Endodermal cell (in vitro differentiated cells): Measurements from ENCODE around the gene HSPA1A. TPM values are rescaled to one million over a fixed set of nuclear protein-coding genes. Genes with fewer than 3 reads are reported as not detected.
A peak's percentile ranks its signal among the peaks of the same experiment; 100 is the strongest.
"Not testable (repeated sequence)": the region's sequence is repeated elsewhere in the genome, so short reads cannot be mapped to it uniquely, and the experiment has no call there.

Experiments
- DNase-seq: peaks from one replicate; pipeline ENCODE4 v3.0.0-alpha.2; 2017
- H3K27ac ChIP-seq: 2 replicates; pipeline ENCODE4 v1.5.1; 2013; ENCODE audit warnings: mild to moderate bottlenecking, low read depth, low read length, moderate library complexity
- H3K27me3 ChIP-seq: 2 replicates; pipeline ENCODE4 v1.6.1; 2013; ENCODE audit warnings: mild to moderate bottlenecking, low read length, moderate library complexity; ENCODE audit not compliant: insufficient read depth, control insufficient read depth, poor library complexity, severe bottlenecking
- H3K36me3 ChIP-seq: 2 replicates; pipeline ENCODE4 v1.7.0; 2013; ENCODE audit warnings: mild to moderate bottlenecking, low read length, moderate library complexity; ENCODE audit not compliant: control insufficient read depth, insufficient read depth
- H3K4me1 ChIP-seq: one replicate; pipeline ENCODE4 v1.7.0; 2013; ENCODE audit warnings: low read length; ENCODE audit not compliant: control insufficient read depth, insufficient read depth
- H3K4me3 ChIP-seq: 2 replicates; pipeline ENCODE4 v1.5.1; 2013; ENCODE audit warnings: mild to moderate bottlenecking, low read length, moderate library complexity
- H3K9ac ChIP-seq: 2 replicates; pipeline ENCODE4 v1.6.1; 2013; ENCODE audit warnings: mild to moderate bottlenecking, low read length, moderate library complexity; ENCODE audit not compliant: poor library complexity, severe bottlenecking; ENCODE audit errors: extremely low read depth
- H3K9me3 ChIP-seq: 2 replicates; pipeline ENCODE4 v1.6.1; 2013; ENCODE audit warnings: mild to moderate bottlenecking, low read length, moderate library complexity; ENCODE audit not compliant: control insufficient read depth
- H3K27ac Mint-ChIP-seq: 2 replicates; pipeline ENCODE4 v1.8.0; 2020; ENCODE audit warnings: mixed read lengths
- H3K27me3 Mint-ChIP-seq: 2 replicates; pipeline ENCODE4 v1.8.0; 2021; ENCODE audit warnings: mild to moderate bottlenecking, mixed read lengths; ENCODE audit not compliant: insufficient read depth
- H3K36me3 Mint-ChIP-seq: 2 replicates; pipeline ENCODE4 v1.8.0; 2020; ENCODE audit warnings: low read depth, mixed read lengths
- H3K4me1 Mint-ChIP-seq: 2 replicates; pipeline ENCODE4 v1.8.0; 2020; ENCODE audit warnings: mixed read lengths
- H3K4me3 Mint-ChIP-seq: 2 replicates; pipeline ENCODE4 v1.8.0; 2020; ENCODE audit warnings: mild to moderate bottlenecking, moderate library complexity, mixed read lengths
- H3K9me3 Mint-ChIP-seq: 2 replicates; pipeline ENCODE4 v1.8.0; 2020; ENCODE audit warnings: mild to moderate bottlenecking, mixed read lengths
- CTCF ChIP-seq: fragments of 200-600 bp; sonication (generic); conservative IDR thresholded peaks from 2 replicates; pipeline ENCODE4 v1.5.0; 2021; ENCODE audit warnings: antibody characterized with exemption, mild to moderate bottlenecking
- WGBS, 2 experiments: methylation state at CpG; one replicate each; pipeline versions ENCODE4 v1.1.5 to v1.1.7; 2013; ENCODE audit warnings: missing lambda C conversion rate in 2 of 2, mixed read lengths in 1 of 2; ENCODE audit not compliant: insufficient coverage in 1 of 2, insufficient read length in 1 of 2; 5-methylcytosine and 5-hydroxymethylcytosine counted together
- total RNA-seq, 2 donors: library from RNA; stranded (reverse); fragmentation: NEBNext Ultra II Directional in 1 of 2; extraction: Animal tissue kit (Norgen Biotek cat#: 25700) in 1 of 2; gene quantifications; 2 replicates in 1 of 2; 3 replicates in 1 of 2; pipeline ENCODE4 v1.2.1, GENCODE V29; 2021

The HSPA1A gene
- total RNA-seq, 2 donors from 2014 or later = 53.1 to 62.6 TPM

- Mint-ChIP-seq H3K27me3 (peaks cover 6% of the 10 kb centered on the region), H3K4me3 (peak overlapping the region; percentile 20), H3K9me3 (peaks cover 24% of the 10 kb centered on the region), H3K36me3 (peaks cover 15% of the 10 kb centered on the region), H3K27ac (peak overlapping the region; percentile 67), H3K4me1 (peaks cover 7% of the 10 kb centered on the region)
- DNase-seq = no peak
- peaks cover 9% of the 10 kb centered on the region for H3K9me3 ChIP-seq
- peaks cover 4% of the 10 kb centered on the region for H3K36me3 ChIP-seq
- no peaks in the 10 kb centered on the region for H3K27me3 ChIP-seq
- H3K9ac ChIP-seq = no peak overlapping the region
- H3K27ac ChIP-seq = no peak overlapping the region
- H3K4me3 ChIP-seq = no peak overlapping the region
- WGBS, 2 experiments = 95 to 100% methylated on average over 2 of the region's 2 CpGs
- no peak for TF ChIP-seq CTCF
- H3K4me1 ChIP-seq = peaks cover 3% of the 10 kb centered on the region
Measured at GRCh38 chr6:31850765-31851484, 35.6 kb downstream of the HSPA1A start.

GRCh38 chr6:31851485-31851832 lies 36.1 kb downstream of the HSPA1A start:
- no peak for DNase-seq
- peaks cover 3% of the 10 kb centered on the region for H3K4me1 ChIP-seq
- peaks cover 4% of the 10 kb centered on the region for H3K36me3 ChIP-seq
- Mint-ChIP-seq H3K9me3 (peaks cover 24% of the 10 kb centered on the region), H3K36me3 (peaks cover 15% of the 10 kb centered on the region), H3K27ac (peak overlapping the region; percentile 67), H3K4me1 (peaks cover 7% of the 10 kb centered on the region), H3K4me3 (peak overlapping the region; percentile 20), H3K27me3 (peaks cover 6% of the 10 kb centered on the region)
- H3K27me3 ChIP-seq = no peaks in the 10 kb centered on the region
- H3K27ac ChIP-seq = no peak overlapping the region
- 99 to 100% methylated on average over 2 of the region's 2 CpGs for WGBS, 2 experiments
- H3K9me3 ChIP-seq = peaks cover 9% of the 10 kb centered on the region
- no peak for TF ChIP-seq CTCF
- no peak overlapping the region for H3K4me3 ChIP-seq
- H3K9ac ChIP-seq = no peak overlapping the region

- not testable (repeated sequence) for H3K4me1 Mint-ChIP-seq, H3K4me3 Mint-ChIP-seq, H3K27me3 Mint-ChIP-seq, H3K27me3 ChIP-seq, H3K27ac ChIP-seq, H3K4me3 ChIP-seq, H3K9ac ChIP-seq, H3K36me3 ChIP-seq, H3K27ac Mint-ChIP-seq, H3K4me1 ChIP-seq, H3K9me3 ChIP-seq
- 90 to 96% methylated on average over 13 to 35 of the region's 35 CpGs for WGBS, 2 experiments
- peak; percentile 67 for DNase-seq
- H3K36me3 Mint-ChIP-seq = peaks cover 20% of the 10 kb centered on the region
- H3K9me3 Mint-ChIP-seq = peaks cover 24% of the 10 kb centered on the region
Measured at GRCh38 chr6:31851980-31852718, 36.8 kb downstream of the HSPA1A start.

- WGBS, 2 experiments = 93 to 99% methylated on average over 8 of the region's 8 CpGs
- H3K27me3 ChIP-seq, H3K4me3 Mint-ChIP-seq, H3K27me3 Mint-ChIP-seq, H3K9ac ChIP-seq, H3K27ac Mint-ChIP-seq, H3K4me3 ChIP-seq, H3K4me1 ChIP-seq, DNase-seq, H3K9me3 ChIP-seq, H3K27ac ChIP-seq: not testable (repeated sequence)
- peaks cover 17% of the 10 kb centered on the region for H3K9me3 Mint-ChIP-seq
- H3K4me1 Mint-ChIP-seq = peaks cover 10% of the 10 kb centered on the region
- H3K36me3 Mint-ChIP-seq = peaks cover 42% of the 10 kb centered on the region
- peaks cover 40% of the 10 kb centered on the region for H3K36me3 ChIP-seq
Measured at GRCh38 chr6:31857774-31858173, 42.4 kb downstream of the HSPA1A start.
